HepG2 (cell line): Measurements from ENCODE around the gene MYO5B. TPM values are rescaled to one million over a fixed set of nuclear protein-coding genes. Genes with fewer than 3 reads are reported as not detected.

Experiments used
- ATAC-seq: fragments of 200-7000 bp; cut with Tn5 transposase; 3 replicates; pipeline ENCODE4 v1.9.1; 2020; ENCODE audit warnings: mild to moderate bottlenecking, moderate library complexity
- BruUV-seq: library from RNA; stranded (reverse); fragments of 400-500 nt; replicated peaks from 2 replicates; lab custom pipeline; 2021; lab: Mats Ljungman, UMichigan
- CTCF ChIA-PET: fragments of 300-600 bp; formaldehyde crosslinking; extraction: SDS; loops from one replicate; lab custom pipeline; 2021; ENCODE audit warnings: low total read pairs, inconsistent platforms, low intra/inter-chr PET ratio; lab: Yijun Ruan, JAX
- POLR2A ChIA-PET: fragments of 350-600 bp; sonication (Branson Sonifier 250); formaldehyde crosslinking; loops from one replicate; lab custom pipeline; 2020; ENCODE audit warnings: antibody characterized with exemption, inconsistent platforms; lab: Yijun Ruan, JAX
- DNase-seq: peaks from one replicate; pipeline ENCODE4 v3.0.0-alpha.2; 2015; ENCODE audit warnings: low spot score
- FAIRE-seq: peaks from 3 replicates; lab custom pipeline; 2011; peaks lifted over from hg19 to GRCh38; lab: Jason Lieb, UNC
- H2AFZ ChIP-seq: one replicate; pipeline ENCODE4 v1.6.1; 2011; ENCODE audit warnings: low read length, inconsistent platforms
- H3K27ac ChIP-seq: fragments of 300-600 bp; 3 replicates; pipeline ENCODE4 v1.8.0; 2011; ENCODE audit warnings: mixed run types, mild to moderate bottlenecking, mixed read lengths, low read length, inconsistent platforms; ENCODE audit not compliant: insufficient read depth; ENCODE audit errors: extremely low read length
- H3K27me3 ChIP-seq, 2 experiments: fragments of 200-600 bp in 1 of 2; 2 replicates in 1 of 2; 3 replicates in 1 of 2; pipeline versions ENCODE4 v1.6.0 to v1.8.0; 2011; ENCODE audit warnings: low read length in 2 of 2, mild to moderate bottlenecking in 2 of 2, moderate library complexity in 2 of 2, inconsistent platforms in 1 of 2; ENCODE audit not compliant: insufficient read depth in 2 of 2, control insufficient read depth in 1 of 2
- H3K36me3 ChIP-seq, 2 experiments: fragments of 200-600 bp in 1 of 2; replicated peaks in 1 of 2; 2 replicates in 1 of 2; 3 replicates in 1 of 2; pipeline versions ENCODE4 v1.5.1 to v1.8.0; 2011; ENCODE audit warnings: low read length in 2 of 2, inconsistent platforms in 1 of 2; ENCODE audit not compliant: insufficient read depth in 2 of 2, control insufficient read depth in 1 of 2
- H3K4me1 ChIP-seq: 2 replicates; pipeline ENCODE4 v1.5.1; 2012; ENCODE audit warnings: low read length, inconsistent platforms; ENCODE audit not compliant: insufficient read depth
- H3K4me2 ChIP-seq: 2 replicates; pipeline ENCODE4 v1.6.0; 2011; ENCODE audit warnings: low read depth, low read length, inconsistent platforms
- H3K4me3 ChIP-seq, 3 experiments: fragments of 200-600 bp in 1 of 3; sonication (generic), shearing (Covaris generic) in 1 of 3; replicated peaks in 1 of 3; 2 replicates each; pipeline ENCODE4 v1.5.1; 2011 to 2016; ENCODE audit warnings: low read length in 3 of 3, inconsistent platforms in 2 of 3, low read depth in 2 of 3, mild to moderate bottlenecking in 2 of 3, control low read depth in 1 of 3, mixed read lengths in 1 of 3; ENCODE audit not compliant: insufficient read depth in 1 of 3
- H3K79me2 ChIP-seq: one replicate; pipeline ENCODE4 v1.6.1; 2011; ENCODE audit warnings: low read length, inconsistent platforms; ENCODE audit not compliant: insufficient read depth
- H3K9ac ChIP-seq: 2 replicates; pipeline ENCODE4 v1.6.0; 2011; ENCODE audit warnings: mild to moderate bottlenecking, low read depth, low read length, inconsistent platforms; ENCODE audit not compliant: insufficient read depth
- H3K9me3 ChIP-seq: 2 replicates; pipeline ENCODE4 v1.5.1; 2012; ENCODE audit warnings: mild to moderate bottlenecking, low read length
- H4K20me1 ChIP-seq: 2 replicates; pipeline ENCODE4 v1.6.0; 2011; ENCODE audit warnings: inconsistent platforms, mild to moderate bottlenecking, low read length, moderate library complexity; ENCODE audit not compliant: insufficient read depth
- GATAD1 ChIP-seq: IDR thresholded peaks from 2 replicates; pipeline ENCODE4 v1.6.1; 2016; ENCODE audit warnings: missing genetic modification reagents, missing compliant biosample characterization
- HOXA5 ChIP-seq: sonication (generic); formaldehyde crosslinking; IDR thresholded peaks from 2 replicates; pipeline ENCODE4 v1.4.0; 2020; ENCODE audit warnings: missing genetic modification reagents
- JUN ChIP-seq: sonication (generic); formaldehyde crosslinking; IDR thresholded peaks from 2 replicates; pipeline ENCODE4 v1.4.0; 2020; ENCODE audit warnings: mild to moderate bottlenecking, missing genetic modification reagents
- KDM1A ChIP-seq: IDR thresholded peaks from 2 replicates; pipeline ENCODE4 v1.6.1; 2016; ENCODE audit warnings: missing compliant biosample characterization
- NFRKB ChIP-seq: fragments of 450-650 bp; IDR thresholded peaks from 2 replicates; pipeline ENCODE4 v1.6.1; 2017
- REPIN1 ChIP-seq: sonication (generic); formaldehyde crosslinking; IDR thresholded peaks from 2 replicates; pipeline ENCODE4 v1.8.0; 2022; ENCODE audit warnings: missing genetic modification reagents, low read depth, mild to moderate bottlenecking, borderline replicate concordance
- ZNF207 ChIP-seq: fragments of 450-650 bp; IDR thresholded peaks from 2 replicates; pipeline ENCODE4 v1.6.1; 2016; ENCODE audit warnings: antibody characterized with exemption, borderline replicate concordance
- ZNF556 ChIP-seq: sonication (generic); formaldehyde crosslinking; IDR thresholded peaks from 2 replicates; pipeline ENCODE4 v1.4.0; 2020; ENCODE audit warnings: mild to moderate bottlenecking, missing genetic modification reagents, borderline replicate concordance
- ZNF674 ChIP-seq: sonication (generic); formaldehyde crosslinking; IDR thresholded peaks from 2 replicates; pipeline ENCODE4 v1.5.0; 2020; ENCODE audit warnings: low read depth, mild to moderate bottlenecking, missing genetic modification reagents
- ZSCAN5A ChIP-seq: sonication (generic); formaldehyde crosslinking; IDR thresholded peaks from 2 replicates; pipeline ENCODE4 v1.8.0; 2022; ENCODE audit warnings: mild to moderate bottlenecking, missing genetic modification reagents, borderline replicate concordance
- WGBS: methylation state at CpG from one replicate; pipeline ENCODE4 v1.1.6; 2017; ENCODE audit warnings: low lambda C conversion rate; 5-methylcytosine and 5-hydroxymethylcytosine counted together
- in situ Hi-C: cut with HindIII; loops from 2 replicates; pipeline ENCODE4 v1.10.0; 2017; ENCODE audit warnings: low pct_unique_long_range_greater_than_20kb; ENCODE audit not compliant: extremely low pct_ligation_motif_present
- intact Hi-C: fragments of 100-400 bp; cut with micrococcal nuclease; formaldehyde crosslinking; loops from one replicate; pipeline ENCODE4 v1.10.0; 2022; ENCODE audit not compliant: unreplicated experiment
- polyA plus RNA-seq, 8 experiments: library from polyadenylated mRNA; depleted of rRNA in 3 of 8; stranded (reverse) in 7 of 8; unstranded in 1 of 8; fragments of >200 nt; fragmentation: Illumina TruSeq in 4 of 8; extraction: Trizol in 4 of 8; gene quantifications; 2 replicates each; pipeline versions ENCODE4 v1.2.1 to v1.2.3, GENCODE V29; 2011 to 2016; ENCODE audit warnings: low read depth in 4 of 8, missing spikeins in 1 of 8, mixed read lengths in 1 of 8; ENCODE audit not compliant: insufficient read depth in 1 of 8
- total RNA-seq, 5 experiments: library from RNA; depleted of rRNA; stranded (reverse); fragments of >200 nt; fragmentation: Illumina TruSeq; extraction: Trizol; gene quantifications; 2 replicates each; pipeline ENCODE4 v1.2.3, GENCODE V29; 2016; ENCODE audit warnings: low read depth in 1 of 5
- TF ChIP-seq, protein P1 (sequence below): sonication (generic); formaldehyde crosslinking; IDR thresholded peaks from 2 replicates; pipeline ENCODE4 v1.4.0; 2020; ENCODE audit warnings: missing genetic modification reagents
- TF ChIP-seq, protein P2 (sequence below): sonication (generic); formaldehyde crosslinking; IDR thresholded peaks from 2 replicates; pipeline ENCODE4 v1.8.1; 2022; ENCODE audit warnings: low read depth, mild to moderate bottlenecking, missing genetic modification reagents

Gene MYO5B
- total and polyA plus RNA-seq, 2 of the 13 experiments (the other 11 are each of a cell fraction or from before 2014, with no cell fraction given) = 13.1 to 24.0 TPM

- in situ Hi-C loops = no loop called here
- intact Hi-C loops = no loop called here
- H3K4me3 ChIP-seq = no peak overlapping the region
- no peak overlapping the region for H2AFZ ChIP-seq
- BruUV-seq = no TSS peak
- H4K20me1 ChIP-seq = no peaks in the 10 kb centered on the region; the same call in 1 of the 2 replicates
- H3K27me3 ChIP-seq = no peaks in the 10 kb centered on the region
- H3K4me1 ChIP-seq = peaks cover 44% of the 10 kb centered on the region
- no peak for FAIRE-seq
- H3K9me3 ChIP-seq = no peaks in the 10 kb centered on the region
- POLR2A ChIA-PET = no interaction called here
- no peak overlapping the region for H3K9ac ChIP-seq
- H3K36me3 ChIP-seq = no peaks in the 10 kb centered on the region
- TF ChIP-seq HOXA5 (CRISPR knock-in tag) (no peak), ZNF556 (CRISPR knock-in tag) (no peak), ZNF207 (no peak), JUN (CRISPR knock-in tag) (no peak), NFRKB (no peak), KDM1A (no peak), REPIN1 (CRISPR knock-in tag) (no peak), ZSCAN5A (CRISPR knock-in tag) (no peak), ZNF674 (CRISPR knock-in tag) (no peak), GATAD1 (CRISPR knock-in tag) (no peak)
- TF ChIP-seq, protein P1, sequence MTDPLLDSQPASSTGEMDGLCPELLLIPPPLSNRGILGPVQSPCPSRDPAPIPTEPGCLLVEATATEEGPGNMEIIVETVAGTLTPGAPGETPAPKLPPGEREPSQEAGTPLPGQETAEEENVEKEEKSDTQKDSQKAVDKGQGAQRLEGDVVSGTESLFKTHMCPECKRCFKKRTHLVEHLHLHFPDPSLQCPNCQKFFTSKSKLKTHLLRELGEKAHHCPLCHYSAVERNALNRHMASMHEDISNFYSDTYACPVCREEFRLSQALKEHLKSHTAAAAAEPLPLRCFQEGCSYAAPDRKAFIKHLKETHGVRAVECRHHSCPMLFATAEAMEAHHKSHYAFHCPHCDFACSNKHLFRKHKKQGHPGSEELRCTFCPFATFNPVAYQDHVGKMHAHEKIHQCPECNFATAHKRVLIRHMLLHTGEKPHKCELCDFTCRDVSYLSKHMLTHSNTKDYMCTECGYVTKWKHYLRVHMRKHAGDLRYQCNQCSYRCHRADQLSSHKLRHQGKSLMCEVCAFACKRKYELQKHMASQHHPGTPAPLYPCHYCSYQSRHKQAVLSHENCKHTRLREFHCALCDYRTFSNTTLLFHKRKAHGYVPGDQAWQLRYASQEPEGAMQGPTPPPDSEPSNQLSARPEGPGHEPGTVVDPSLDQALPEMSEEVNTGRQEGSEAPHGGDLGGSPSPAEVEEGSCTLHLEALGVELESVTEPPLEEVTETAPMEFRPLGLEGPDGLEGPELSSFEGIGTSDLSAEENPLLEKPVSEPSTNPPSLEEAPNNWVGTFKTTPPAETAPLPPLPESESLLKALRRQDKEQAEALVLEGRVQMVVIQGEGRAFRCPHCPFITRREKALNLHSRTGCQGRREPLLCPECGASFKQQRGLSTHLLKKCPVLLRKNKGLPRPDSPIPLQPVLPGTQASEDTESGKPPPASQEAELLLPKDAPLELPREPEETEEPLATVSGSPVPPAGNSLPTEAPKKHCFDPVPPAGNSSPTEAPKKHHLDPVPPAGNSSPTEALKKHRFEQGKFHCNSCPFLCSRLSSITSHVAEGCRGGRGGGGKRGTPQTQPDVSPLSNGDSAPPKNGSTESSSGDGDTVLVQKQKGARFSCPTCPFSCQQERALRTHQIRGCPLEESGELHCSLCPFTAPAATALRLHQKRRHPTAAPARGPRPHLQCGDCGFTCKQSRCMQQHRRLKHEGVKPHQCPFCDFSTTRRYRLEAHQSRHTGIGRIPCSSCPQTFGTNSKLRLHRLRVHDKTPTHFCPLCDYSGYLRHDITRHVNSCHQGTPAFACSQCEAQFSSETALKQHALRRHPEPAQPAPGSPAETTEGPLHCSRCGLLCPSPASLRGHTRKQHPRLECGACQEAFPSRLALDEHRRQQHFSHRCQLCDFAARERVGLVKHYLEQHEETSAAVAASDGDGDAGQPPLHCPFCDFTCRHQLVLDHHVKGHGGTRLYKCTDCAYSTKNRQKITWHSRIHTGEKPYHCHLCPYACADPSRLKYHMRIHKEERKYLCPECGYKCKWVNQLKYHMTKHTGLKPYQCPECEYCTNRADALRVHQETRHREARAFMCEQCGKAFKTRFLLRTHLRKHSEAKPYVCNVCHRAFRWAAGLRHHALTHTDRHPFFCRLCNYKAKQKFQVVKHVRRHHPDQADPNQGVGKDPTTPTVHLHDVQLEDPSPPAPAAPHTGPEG (CRISPR knock-in tag) = no peak
- TF ChIP-seq, protein P2, sequence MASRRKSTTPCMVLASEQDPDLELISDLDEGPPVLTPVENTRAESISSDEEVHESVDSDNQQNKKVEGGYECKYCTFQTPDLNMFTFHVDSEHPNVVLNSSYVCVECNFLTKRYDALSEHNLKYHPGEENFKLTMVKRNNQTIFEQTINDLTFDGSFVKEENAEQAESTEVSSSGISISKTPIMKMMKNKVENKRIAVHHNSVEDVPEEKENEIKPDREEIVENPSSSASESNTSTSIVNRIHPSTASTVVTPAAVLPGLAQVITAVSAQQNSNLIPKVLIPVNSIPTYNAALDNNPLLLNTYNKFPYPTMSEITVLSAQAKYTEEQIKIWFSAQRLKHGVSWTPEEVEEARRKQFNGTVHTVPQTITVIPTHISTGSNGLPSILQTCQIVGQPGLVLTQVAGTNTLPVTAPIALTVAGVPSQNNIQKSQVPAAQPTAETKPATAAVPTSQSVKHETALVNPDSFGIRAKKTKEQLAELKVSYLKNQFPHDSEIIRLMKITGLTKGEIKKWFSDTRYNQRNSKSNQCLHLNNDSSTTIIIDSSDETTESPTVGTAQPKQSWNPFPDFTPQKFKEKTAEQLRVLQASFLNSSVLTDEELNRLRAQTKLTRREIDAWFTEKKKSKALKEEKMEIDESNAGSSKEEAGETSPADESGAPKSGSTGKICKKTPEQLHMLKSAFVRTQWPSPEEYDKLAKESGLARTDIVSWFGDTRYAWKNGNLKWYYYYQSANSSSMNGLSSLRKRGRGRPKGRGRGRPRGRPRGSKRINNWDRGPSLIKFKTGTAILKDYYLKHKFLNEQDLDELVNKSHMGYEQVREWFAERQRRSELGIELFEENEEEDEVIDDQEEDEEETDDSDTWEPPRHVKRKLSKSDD = no peak
- TF ChIP-seq, all 625 proteins: peak for 0
- H3K4me2 ChIP-seq = no peak overlapping the region
- H3K79me2 ChIP-seq = peaks cover 13% of the 10 kb centered on the region
- ATAC-seq (no peak), DNase-seq (no peak)
- no peak overlapping the region for H3K27ac ChIP-seq
- CTCF ChIA-PET = no interaction called here
- 96% methylated on average over 3 of the region's 3 CpGs for WGBS
These were observed 7.3 kb downstream of the MYO5B start for GRCh38 chr18:50187659-50188058.
